Measurements from ENCODE around the gene CR1L. TPM values are rescaled to one million over a fixed set of nuclear protein-coding genes. Genes with fewer than 3 reads are reported as not detected.
"Not testable (repeated sequence)": the region's sequence is repeated elsewhere in the genome, so short reads cannot be mapped to it uniquely, and the experiment has no call there.

The CR1L gene
- total and polyA plus RNA-seq, 2 of the 8 experiments (the other 6 are each of a cell fraction or from before 2014, with no cell fraction given): 0.39 TPM; not detected in 1

DNA sequence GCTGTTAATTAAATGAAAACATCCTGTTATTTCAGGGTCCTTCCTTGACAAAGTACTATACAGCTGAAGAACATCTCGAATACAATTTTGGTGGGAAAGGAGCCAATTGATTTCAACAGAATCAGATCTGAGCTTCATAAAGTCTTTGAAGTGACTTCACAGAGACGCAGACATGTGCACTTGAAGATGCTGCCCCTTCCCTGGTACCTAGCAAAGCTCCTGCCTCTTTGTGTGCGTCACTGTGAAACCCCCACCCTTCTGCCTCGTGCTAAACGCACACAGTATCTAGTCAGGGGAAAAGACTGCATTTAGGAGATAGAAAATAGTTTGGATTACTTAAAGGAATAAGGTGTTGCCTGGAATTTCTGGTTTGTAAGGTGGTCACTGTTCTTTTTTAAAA lies 5.6 kb upstream of the CR1L start:
- H3K4me2 ChIP-seq (ENCODE audit: insufficient read depth in 1 of 2, low read depth in 2 of 2, low read length in 2 of 2); H3K27ac ChIP-seq (ENCODE audit: low read depth, low read length); FAIRE-seq; H3K14ac ChIP-seq (ENCODE audit: insufficient read length); H2BK12ac ChIP-seq (ENCODE audit: low read depth, low read length); H4K20me1 ChIP-seq (replicated peaks in 1 of 2; ENCODE audit: control insufficient read depth in 1 of 2, insufficient read depth in 2 of 2, low read length in 2 of 2); H3K9me3 ChIP-seq (ENCODE audit: insufficient read depth in 2 of 2, low read depth in 1 of 2, low read length in 1 of 2); H3K4me3 ChIP-seq (ENCODE audit: extremely low read depth in 1 of 4, insufficient read depth in 2 of 4, low read depth in 3 of 4, low read length in 4 of 4); H3K23me2 ChIP-seq (ENCODE audit: low read depth, low read length); H4K91ac ChIP-seq (replicated peaks; ENCODE audit: insufficient read length, low read length); H2BK120ac ChIP-seq (replicated peaks; ENCODE audit: low read depth, low read length); H4K5ac ChIP-seq (ENCODE audit: insufficient read length, low read depth, low read length); H2BK15ac ChIP-seq (ENCODE audit: low read length); H3K56ac ChIP-seq (replicated peaks; ENCODE audit: insufficient read length, low read depth, low read length); H3K18ac ChIP-seq (ENCODE audit: extremely low read depth, low read length); DNase-seq (ENCODE audit: low read depth in 1 of 2, low spot score in 2 of 2); H3K36me3 ChIP-seq (ENCODE audit: control insufficient read depth in 2 of 4, insufficient read depth in 4 of 4, low read length in 3 of 4); H3K27me3 ChIP-seq (replicated peaks in 1 of 4; ENCODE audit: control insufficient read depth in 3 of 4, extremely low read depth in 1 of 4, insufficient read depth in 3 of 4, low read length in 3 of 4); H3K79me1 ChIP-seq (ENCODE audit: low read depth, low read length); H4K8ac ChIP-seq (ENCODE audit: extremely low read depth, insufficient read depth, low read length); H2BK5ac ChIP-seq (ENCODE audit: low read depth, low read length); H2BK20ac ChIP-seq (ENCODE audit: low read length); H3K9ac ChIP-seq (replicated peaks in 1 of 4; ENCODE audit: extremely low read depth in 1 of 4, low read depth in 3 of 4, low read length in 3 of 4); H3K23ac ChIP-seq (ENCODE audit: insufficient read length); H2AK5ac ChIP-seq (ENCODE audit: low read depth, low read length); H3K79me2 ChIP-seq (ENCODE audit: control insufficient read depth in 1 of 2, insufficient read depth in 2 of 2, low read length in 2 of 2); H3K4ac ChIP-seq (replicated peaks; ENCODE audit: insufficient read length, low read depth, low read length); H2AFZ ChIP-seq (ENCODE audit: low read length); POLR2A ChIA-PET (ENCODE audit: partially characterized antibody): not testable (repeated sequence)
- CTCF ChIA-PET (ENCODE audit: partially characterized antibody): interaction anchor here (1.1 to 2.0 kb wide), 2 partner anchors 10 to 19 kb away, joined by 4 to 6 read pairs; no protein-coding TSS in a partner anchor
- peaks cover 0 to 11% (median 0%) of the 10 kb centered on the region in 4 experiments; a peak in 5 of 7 replicates for H3K4me1 ChIP-seq (replicated peaks in 1 of 4; ENCODE audit: control insufficient read depth in 3 of 4, insufficient read depth in 4 of 4, low read length in 3 of 4)
- WGBS, 2 experiments (ENCODE audit: extremely low coverage in 1 of 2, insufficient coverage in 1 of 2, insufficient read length in 1 of 2, insufficient replicate concordance in 2 of 2, low coverage in 1 of 2, low lambda C conversion rate in 2 of 2, missing lambda C conversion rate in 1 of 2): 92% methylated on average over 5 of the region's 5 CpGs; no CpG with 5 or more reads in 1 of the 2 experiments
